Mesodermal cell (in vitro differentiated cells): ENCODE measurements around the gene PACS2.

Experiments used
- H3K27ac ChIP-seq: 2 replicates; pipeline ENCODE4 v1.7.0; 2013; ENCODE audit warnings: mild to moderate bottlenecking, low read depth, low read length, moderate library complexity; ENCODE audit not compliant: severe bottlenecking
- H3K36me3 ChIP-seq: 2 replicates; pipeline ENCODE4 v1.7.1; 2013; ENCODE audit warnings: mild to moderate bottlenecking, low read length, moderate library complexity; ENCODE audit not compliant: control insufficient read depth, insufficient read depth
- H3K4me1 ChIP-seq: one replicate; pipeline ENCODE4 v1.7.1; 2013; ENCODE audit warnings: mild to moderate bottlenecking, low read length; ENCODE audit not compliant: insufficient read depth, control insufficient read depth, poor library complexity, severe bottlenecking
- H3K4me3 ChIP-seq: 2 replicates; pipeline ENCODE4 v1.7.0; 2013; ENCODE audit warnings: low read length, control low read depth, mild to moderate bottlenecking; ENCODE audit not compliant: insufficient read depth, poor library complexity, severe bottlenecking; ENCODE audit errors: extremely low read depth
- H3K9me3 ChIP-seq: 2 replicates; pipeline ENCODE4 v1.7.1; 2013; ENCODE audit warnings: mild to moderate bottlenecking, low read length, moderate library complexity; ENCODE audit not compliant: control insufficient read depth
- WGBS, 2 experiments: methylation state at CpG; one replicate each; pipeline ENCODE4 v1.1.5; 2013; ENCODE audit warnings: missing lambda C conversion rate in 2 of 2; ENCODE audit not compliant: insufficient coverage in 2 of 2; 5-methylcytosine and 5-hydroxymethylcytosine counted together

PACS2 gene

GRCh38 chr14:105346200-105346533, 31.6 kb downstream of the PACS2 start:
- no peaks in the 10 kb centered on the region for H3K36me3 ChIP-seq
- H3K27ac ChIP-seq, result no peak overlapping the region
- WGBS, 2 experiments, result 92 to 95% methylated on average over 5 to 7 of the region's 13 CpGs
- H3K4me1 ChIP-seq, result no peaks in the 10 kb centered on the region
- no peak overlapping the region for H3K4me3 ChIP-seq
- no peaks in the 10 kb centered on the region for H3K9me3 ChIP-seq

- Histone ChIP-seq H3K4me1 (no peaks in the 10 kb centered on the region), H3K36me3 (no peaks in the 10 kb centered on the region), H3K27ac (no peak overlapping the region), H3K4me3 (no peak overlapping the region), H3K9me3 (no peaks in the 10 kb centered on the region)
- WGBS, 2 experiments, result 92 to 98% methylated on average over 10 to 14 of the region's 18 CpGs
Observed at GRCh38 chr14:105346876-105347586, 32.5 kb downstream of the PACS2 start.

- no peak overlapping the region for H3K4me3 ChIP-seq
Observed at GRCh38 chr14:105347587-105347968, 33.0 kb downstream of the PACS2 start.

GRCh38 chr14:105348169-105348944, 33.8 kb downstream of the PACS2 start:
- Histone ChIP-seq H3K4me3 (no peak overlapping the region), H3K27ac (no peak overlapping the region), H3K4me1 (no peaks in the 10 kb centered on the region), H3K36me3 (no peaks in the 10 kb centered on the region), H3K9me3 (no peaks in the 10 kb centered on the region)
- WGBS, 2 experiments, result 93 to 95% methylated on average over 25 of the region's 26 CpGs

More at GRCh38 chr14:105347587-105347968, 33.0 kb downstream of the PACS2 start:
- no peaks in the 10 kb centered on the region for H3K4me1 ChIP-seq
- 96 to 100% methylated on average over 3 to 7 of the region's 8 CpGs for WGBS, 2 experiments
- H3K36me3 ChIP-seq, result no peaks in the 10 kb centered on the region
- no peak overlapping the region for H3K27ac ChIP-seq
- no peaks in the 10 kb centered on the region for H3K9me3 ChIP-seq

GRCh38 chr14:105348945-105349699, 34.6 kb downstream of the PACS2 start:
- Histone ChIP-seq H3K4me3 (no peak overlapping the region), H3K4me1 (no peaks in the 10 kb centered on the region), H3K27ac (no peak overlapping the region), H3K9me3 (no peaks in the 10 kb centered on the region), H3K36me3 (no peaks in the 10 kb centered on the region)
- WGBS, 2 experiments, result 91 to 95% methylated on average over 15 to 19 of the region's 19 CpGs

- 94 to 96% methylated on average over 11 of the region's 11 CpGs for WGBS, 2 experiments
- H3K4me3 ChIP-seq, result no peak overlapping the region
- no peak overlapping the region for H3K27ac ChIP-seq
- H3K4me1 ChIP-seq, result no peaks in the 10 kb centered on the region
- H3K9me3 ChIP-seq, result no peaks in the 10 kb centered on the region
- no peaks in the 10 kb centered on the region for H3K36me3 ChIP-seq
Observed at GRCh38 chr14:105349992-105350391, 35.4 kb downstream of the PACS2 start.

- H3K27ac ChIP-seq, result no peak overlapping the region
- no peaks in the 10 kb centered on the region for H3K36me3 ChIP-seq
- WGBS, 2 experiments, result 91 to 92% methylated on average over 29 to 33 of the region's 37 CpGs
- no peaks in the 10 kb centered on the region for H3K9me3 ChIP-seq
- no peaks in the 10 kb centered on the region for H3K4me1 ChIP-seq
- no peak overlapping the region for H3K4me3 ChIP-seq
Observed at GRCh38 chr14:105350450-105351244, 36.1 kb downstream of the PACS2 start.

- no peaks in the 10 kb centered on the region for H3K9me3 ChIP-seq
- no peaks in the 10 kb centered on the region for H3K4me1 ChIP-seq
- WGBS, 2 experiments, result no CpG with 5 or more reads among the region's 3 CpGs
- H3K4me3 ChIP-seq, result no peak overlapping the region
- no peaks in the 10 kb centered on the region for H3K36me3 ChIP-seq
- H3K27ac ChIP-seq, result no peak overlapping the region
Observed at GRCh38 chr14:105351410-105351809, 36.9 kb downstream of the PACS2 start.

GRCh38 chr14:105351920-105352851, 37.6 kb downstream of the PACS2 start:
- 58 to 60% methylated on average over 12 to 16 of the region's 26 CpGs for WGBS, 2 experiments
- no peaks in the 10 kb centered on the region for H3K4me1 ChIP-seq
- no peaks in the 10 kb centered on the region for H3K36me3 ChIP-seq
- no peaks in the 10 kb centered on the region for H3K9me3 ChIP-seq
- H3K4me3 ChIP-seq, result no peak overlapping the region
- no peak overlapping the region for H3K27ac ChIP-seq
